AG09309 (cell line): Measurements from ENCODE around the gene RSRC1.

Source experiments
- DNase-seq: peaks from one replicate; pipeline ENCODE4 v3.0.0-alpha.2; 2010; ENCODE audit warnings: low read depth
- H3K4me3 ChIP-seq: 2 replicates; pipeline ENCODE4 v1.5.1; 2011; ENCODE audit warnings: mild to moderate bottlenecking, low read depth, low read length, moderate library complexity; ENCODE audit not compliant: control insufficient read depth
- TF ChIP-seq, protein P1 (sequence below): IDR thresholded peaks from 2 replicates; pipeline ENCODE4 v1.5.1; 2011; ENCODE audit warnings: mild to moderate bottlenecking, low read depth, low read length, inconsistent platforms; ENCODE audit not compliant: insufficient read depth, control insufficient read depth; ENCODE audit errors: missing control alignments

Gene RSRC1

GRCh38 chr3:158160958-158161357 lies 51.1 kb downstream of the RSRC1 start:
- H3K4me3 ChIP-seq: no peak overlapping the region
- TF ChIP-seq, protein P1, sequence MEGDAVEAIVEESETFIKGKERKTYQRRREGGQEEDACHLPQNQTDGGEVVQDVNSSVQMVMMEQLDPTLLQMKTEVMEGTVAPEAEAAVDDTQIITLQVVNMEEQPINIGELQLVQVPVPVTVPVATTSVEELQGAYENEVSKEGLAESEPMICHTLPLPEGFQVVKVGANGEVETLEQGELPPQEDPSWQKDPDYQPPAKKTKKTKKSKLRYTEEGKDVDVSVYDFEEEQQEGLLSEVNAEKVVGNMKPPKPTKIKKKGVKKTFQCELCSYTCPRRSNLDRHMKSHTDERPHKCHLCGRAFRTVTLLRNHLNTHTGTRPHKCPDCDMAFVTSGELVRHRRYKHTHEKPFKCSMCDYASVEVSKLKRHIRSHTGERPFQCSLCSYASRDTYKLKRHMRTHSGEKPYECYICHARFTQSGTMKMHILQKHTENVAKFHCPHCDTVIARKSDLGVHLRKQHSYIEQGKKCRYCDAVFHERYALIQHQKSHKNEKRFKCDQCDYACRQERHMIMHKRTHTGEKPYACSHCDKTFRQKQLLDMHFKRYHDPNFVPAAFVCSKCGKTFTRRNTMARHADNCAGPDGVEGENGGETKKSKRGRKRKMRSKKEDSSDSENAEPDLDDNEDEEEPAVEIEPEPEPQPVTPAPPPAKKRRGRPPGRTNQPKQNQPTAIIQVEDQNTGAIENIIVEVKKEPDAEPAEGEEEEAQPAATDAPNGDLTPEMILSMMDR: no peak
- peak; percentile 81 for DNase-seq

- DNase-seq: no peak
- TF ChIP-seq, protein P1: no peak
- H3K4me3 ChIP-seq: no peak overlapping the region
Observed at GRCh38 chr3:158165141-158165655, 55.3 kb downstream of the RSRC1 start.

- H3K4me3 ChIP-seq: no peak overlapping the region
- DNase-seq: no peak
- TF ChIP-seq, protein P1: no peak
Observed at GRCh38 chr3:158165730-158166129, 55.8 kb downstream of the RSRC1 start.

DNA sequence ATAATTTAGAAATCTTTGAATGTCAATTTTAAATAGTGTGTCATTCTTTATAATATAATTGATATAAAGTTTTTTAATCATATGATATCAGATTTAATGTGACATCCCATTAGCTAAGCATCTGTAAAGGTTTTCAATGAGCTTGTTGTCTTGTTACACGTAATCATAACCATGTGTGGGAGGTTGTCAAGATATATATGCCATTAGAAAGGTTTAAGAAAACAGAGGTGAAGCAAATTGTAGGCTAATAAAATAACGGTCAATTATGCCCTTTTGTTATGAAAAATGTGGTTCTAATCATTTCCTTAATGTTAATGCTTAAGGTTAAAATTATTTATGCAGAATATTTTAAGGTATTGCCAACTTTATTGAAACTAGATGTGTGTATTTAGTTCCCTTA lies 56.3 kb downstream of the RSRC1 start:
- DNase-seq: no peak
- no peak overlapping the region for H3K4me3 ChIP-seq

DNA sequence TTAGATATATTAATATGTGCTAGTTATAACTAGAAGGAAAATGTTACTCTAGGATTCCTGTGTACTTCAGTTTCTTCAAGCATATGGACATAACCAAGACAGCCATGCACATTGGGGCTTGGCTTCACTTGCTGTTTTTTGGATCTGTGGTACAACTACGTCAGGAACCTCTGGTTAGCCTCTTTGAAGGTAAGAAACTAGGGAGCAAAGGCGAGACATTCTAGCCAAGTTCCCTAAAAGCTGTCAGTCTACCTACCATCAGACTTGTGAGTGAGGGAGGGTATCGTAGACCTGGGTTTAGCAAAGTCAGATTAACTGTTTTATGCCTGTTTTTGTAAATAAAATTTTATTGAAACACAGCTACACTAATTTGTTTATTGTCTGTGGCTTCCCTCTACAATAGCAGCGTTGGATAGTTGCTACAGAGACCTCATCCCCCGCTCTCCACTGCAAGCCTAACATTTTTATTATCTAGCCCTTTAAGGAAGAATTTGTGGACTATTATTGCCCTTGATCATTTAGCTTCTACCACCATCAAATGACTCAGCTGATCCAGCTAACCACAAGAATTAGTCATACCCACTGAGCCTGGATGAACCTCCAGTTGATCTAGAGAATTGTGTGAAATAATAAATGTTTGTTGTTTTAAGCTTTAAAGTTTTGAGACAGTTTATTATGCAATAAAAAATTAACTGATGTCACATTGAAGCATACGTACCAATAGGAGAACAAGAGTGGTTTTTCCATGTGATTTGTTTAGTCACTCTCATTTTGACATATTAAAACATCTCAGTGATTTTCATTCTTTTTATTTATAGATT lies 58.1 kb downstream of the RSRC1 start:
- peak; percentile 96 for DNase-seq
- H3K4me3 ChIP-seq: no peak overlapping the region
- TF ChIP-seq, protein P1: no peak

More for the DNA sequence above, 56.3 kb downstream of the RSRC1 start:
- TF ChIP-seq, protein P1: no peak

GRCh38 chr3:158169091-158169491 lies 59.2 kb downstream of the RSRC1 start:
- DNase-seq: no peak
- no peak overlapping the region for H3K4me3 ChIP-seq
- TF ChIP-seq, protein P1: no peak
